DMS 273 (cell line): ENCODE results near the gene EEF1B2.
"Not testable (repeated sequence)": the region's sequence is repeated elsewhere in the genome, so short reads cannot be mapped to it uniquely, and the experiment has no call there.

ENCODE experiments used
- DNase-seq: peaks from one replicate; lab custom pipeline; 2025; ENCODE audit not compliant: unreplicated experiment; lab: John Stamatoyannopoulos, UW

EEF1B2 gene

DNA sequence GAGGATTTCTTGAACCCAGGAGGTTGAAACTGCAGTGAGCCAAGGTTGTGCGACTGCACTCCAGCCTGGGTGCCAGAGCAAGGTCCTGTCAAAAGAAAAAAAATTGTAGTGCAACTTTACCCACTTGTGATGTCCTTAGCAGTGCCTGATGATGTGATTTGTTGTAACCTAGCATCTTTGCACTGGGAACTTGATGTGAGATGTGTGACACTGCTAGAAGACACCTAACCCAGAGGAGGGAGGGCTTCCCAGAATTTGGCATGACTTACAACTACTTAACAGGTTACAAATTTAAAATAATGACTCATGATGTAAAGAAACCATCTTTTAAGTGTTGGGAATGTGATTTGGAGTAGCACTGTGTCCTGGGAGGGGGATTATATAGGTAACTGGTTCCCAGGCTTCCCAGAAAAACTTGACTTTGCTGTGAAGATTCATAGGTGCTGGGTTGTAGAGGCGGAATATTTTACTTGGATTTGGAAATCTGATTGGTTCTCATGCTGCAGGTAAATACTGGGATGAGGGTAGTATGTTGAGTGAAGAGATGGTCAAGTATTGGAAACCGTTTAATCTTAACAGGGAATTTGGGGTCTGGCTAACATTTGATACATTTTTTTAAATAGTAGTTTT is 3.7 kb downstream of the EEF1B2 start:
- peak; percentile 27 for DNase-seq

DNA sequence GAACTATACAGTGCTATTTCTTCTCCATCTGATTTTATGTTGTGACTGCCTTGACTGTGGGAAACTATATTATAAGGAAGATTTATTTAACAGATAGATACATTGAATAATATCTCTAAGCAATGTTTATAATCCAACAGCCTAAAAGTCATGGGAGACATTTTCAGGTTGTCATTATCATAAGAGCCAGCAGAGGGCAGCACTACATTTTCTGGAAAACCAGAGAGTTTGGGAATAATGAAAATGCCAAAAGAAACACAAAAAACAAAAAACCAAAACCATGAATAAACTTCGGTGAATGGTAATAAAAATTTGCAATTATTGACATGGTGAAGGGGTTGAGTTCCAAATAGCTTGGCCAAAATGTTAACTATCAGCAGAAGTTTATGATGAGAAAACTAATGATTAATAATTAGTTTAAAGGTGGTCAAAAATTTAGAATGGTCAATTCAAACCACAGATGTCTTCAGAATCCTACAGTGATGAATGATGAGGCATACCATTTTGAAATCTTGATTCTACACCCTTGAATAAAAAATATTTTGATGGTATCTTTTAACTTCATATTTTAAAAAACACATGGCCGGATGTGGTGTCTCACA is 4.7 kb downstream of the EEF1B2 start:
- peak; percentile 69 for DNase-seq

DNA sequence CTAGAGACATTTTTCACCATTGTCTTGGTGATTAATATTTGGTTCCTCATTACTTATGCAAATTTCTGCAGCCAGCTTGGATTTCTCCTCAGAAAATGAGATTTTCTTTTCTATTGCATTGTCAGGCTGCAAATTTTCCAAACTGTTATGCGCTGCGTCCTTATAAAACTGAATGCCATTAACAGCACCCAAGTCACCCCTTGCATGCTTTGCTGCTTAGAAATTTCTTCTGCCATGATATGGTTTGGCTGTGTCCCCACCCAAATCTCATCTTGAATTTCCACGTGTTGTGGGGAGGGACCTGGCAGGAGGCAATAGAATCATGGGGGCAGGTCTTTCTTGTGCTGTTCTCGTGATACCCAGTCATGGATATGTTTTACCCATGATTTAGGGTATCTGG is 8.5 kb downstream of the EEF1B2 start:
- DNase-seq: not testable (repeated sequence)

DNA sequence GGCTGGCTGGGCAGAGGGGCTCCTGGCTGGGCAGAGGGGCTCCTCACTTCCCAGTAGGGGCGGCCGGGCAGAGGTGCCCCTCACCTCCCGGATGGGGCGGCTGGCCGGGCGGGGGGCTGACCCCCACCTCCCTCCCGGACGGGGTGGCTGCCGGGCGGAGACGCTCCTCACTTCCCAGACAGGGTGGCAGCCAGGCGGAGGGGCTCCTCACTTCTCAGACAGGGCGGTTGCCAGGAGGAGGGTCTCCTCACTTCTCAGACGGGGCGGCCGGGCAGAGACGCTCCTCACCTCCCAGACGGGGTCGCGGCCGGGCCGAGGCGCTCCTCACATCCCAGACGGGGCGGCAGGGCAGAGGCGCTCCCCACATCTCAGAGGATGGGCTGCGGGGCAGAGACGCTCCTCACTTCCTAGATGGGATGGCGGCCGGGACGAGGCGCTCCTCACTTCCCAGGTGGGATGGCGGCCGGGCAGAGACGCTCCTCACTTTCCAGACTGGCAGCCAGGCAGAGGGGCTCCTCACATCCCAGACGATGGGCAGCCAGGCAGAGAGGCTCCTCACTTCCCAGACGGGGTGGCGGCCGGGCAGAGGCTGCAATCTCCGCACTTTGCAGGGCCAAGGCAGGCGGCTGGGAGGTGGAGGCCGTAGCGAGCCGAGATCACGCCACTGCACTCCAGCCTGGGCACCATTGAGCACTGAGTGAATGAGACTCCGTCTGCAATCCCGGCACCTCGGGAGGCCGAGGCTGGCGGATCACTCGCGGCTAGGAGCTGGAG is 12.1 kb downstream of the EEF1B2 start:
- not testable (repeated sequence) for DNase-seq

DNA sequence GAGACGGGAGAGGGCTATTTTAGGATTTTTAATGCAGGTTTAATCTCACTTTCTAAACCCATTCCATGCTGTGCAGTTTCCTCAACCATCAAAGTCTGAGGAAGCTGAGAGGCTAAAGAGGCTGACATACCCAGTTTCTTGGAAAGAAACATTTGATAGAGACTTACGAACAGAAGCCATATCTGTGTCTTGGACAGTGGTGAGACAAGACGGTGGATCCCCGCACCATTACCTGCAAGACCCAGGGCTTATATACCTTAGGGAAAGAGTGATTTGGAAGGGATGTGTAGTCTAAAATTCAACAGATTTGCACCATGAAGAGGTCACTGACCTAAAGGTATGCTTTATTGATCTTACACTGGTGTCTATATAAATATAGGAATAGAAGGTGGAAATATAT is 13.5 kb downstream of the EEF1B2 start:
- no peak for DNase-seq

DNA sequence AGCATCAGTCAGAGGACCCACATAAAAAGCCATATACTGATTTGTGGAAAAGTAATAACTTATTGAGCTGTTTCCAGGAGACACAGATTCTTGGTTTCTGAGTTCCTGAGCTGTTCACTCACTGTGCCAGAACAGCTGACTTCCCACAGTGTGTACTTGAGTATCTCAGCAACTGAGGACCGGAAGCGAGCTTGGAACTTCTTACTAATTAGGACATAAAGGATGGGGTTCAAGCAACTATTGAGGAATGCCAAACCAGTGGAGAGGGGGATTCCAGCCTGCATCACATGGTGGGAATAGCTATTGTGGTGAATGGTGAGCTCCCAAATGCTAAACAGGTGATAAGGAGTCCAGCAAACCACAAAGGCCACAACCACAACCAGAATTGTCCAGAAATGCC is 16.4 kb downstream of the EEF1B2 start:
- no peak for DNase-seq

DNA sequence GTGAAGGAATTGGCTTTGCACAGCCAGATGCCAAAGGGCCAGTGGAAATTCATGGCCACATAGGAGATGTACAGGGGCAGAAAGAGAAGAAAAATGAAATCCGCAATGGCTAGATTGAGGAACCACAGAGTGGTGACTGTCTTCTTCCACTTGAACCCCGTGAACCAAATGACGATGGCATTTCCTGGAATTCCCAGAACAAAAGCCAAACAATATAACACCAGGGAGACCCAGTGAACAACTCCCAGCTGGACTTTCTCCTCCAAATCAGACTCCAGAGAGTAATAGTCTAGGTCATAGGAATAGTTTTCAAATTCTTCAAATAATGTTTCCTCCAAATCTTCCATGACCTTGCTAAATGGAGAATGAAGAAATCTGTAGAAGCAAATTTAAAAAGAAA is 17.2 kb downstream of the EEF1B2 start:
- no peak for DNase-seq

DNA sequence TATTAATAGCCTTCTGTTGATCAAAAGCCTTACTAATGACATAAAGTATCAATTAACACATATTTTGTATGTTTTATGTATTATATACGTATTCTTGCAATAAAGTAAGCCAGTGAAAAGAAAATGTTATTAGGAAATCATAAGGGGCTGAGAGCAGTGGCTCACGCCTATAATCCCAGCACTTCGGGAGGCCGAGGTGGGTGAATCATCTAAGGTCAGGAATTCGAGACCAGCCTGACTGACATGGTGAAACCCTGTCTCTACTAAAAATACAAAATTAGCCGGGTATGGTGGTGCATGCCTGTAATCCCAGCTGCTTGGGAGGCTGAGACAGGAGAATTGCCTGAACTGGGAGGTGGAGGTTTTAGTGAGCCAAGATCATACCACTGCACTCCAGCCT is 21.8 kb downstream of the EEF1B2 start:
- DNase-seq: not testable (repeated sequence)

DNA sequence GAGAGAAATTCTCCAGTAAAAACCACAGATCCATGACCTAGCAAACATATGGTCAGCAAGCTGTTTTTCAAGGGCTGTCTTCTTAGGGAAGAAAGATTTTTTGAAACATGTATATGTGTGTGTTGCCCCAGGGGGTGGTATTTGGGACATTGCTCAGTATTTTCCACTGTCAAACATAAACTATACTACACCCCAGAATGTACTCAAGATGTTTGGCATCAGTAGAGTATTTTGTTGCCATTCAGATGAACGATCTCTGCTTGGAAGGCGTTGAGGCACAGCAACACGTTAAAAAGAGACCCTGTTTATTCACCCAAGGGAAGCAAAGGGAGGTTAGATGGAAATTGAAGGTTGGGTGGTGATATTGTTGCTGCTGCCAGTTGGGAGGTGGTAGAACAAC is 30.0 kb downstream of the EEF1B2 start:
- DNase-seq: no peak

DNA sequence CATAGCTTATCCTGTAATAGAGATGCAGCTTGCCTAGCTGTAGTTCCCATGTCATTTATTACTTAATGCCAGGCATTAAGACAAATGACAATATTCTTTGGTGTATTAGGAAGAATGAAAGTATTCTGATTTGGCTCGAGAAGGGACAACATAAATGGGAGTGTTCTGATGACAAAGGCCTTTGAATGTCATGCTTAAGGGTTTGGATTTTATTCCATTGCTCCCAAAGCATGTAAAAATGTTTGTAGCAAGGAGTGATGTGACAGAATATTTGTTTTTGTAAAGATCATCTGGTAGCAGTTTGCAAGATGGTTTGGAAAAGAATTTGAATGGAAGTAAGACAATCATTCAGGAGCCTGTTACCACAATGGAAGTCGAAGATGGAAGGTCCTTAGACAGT is 30.4 kb downstream of the EEF1B2 start:
- DNase-seq: no peak

DNA sequence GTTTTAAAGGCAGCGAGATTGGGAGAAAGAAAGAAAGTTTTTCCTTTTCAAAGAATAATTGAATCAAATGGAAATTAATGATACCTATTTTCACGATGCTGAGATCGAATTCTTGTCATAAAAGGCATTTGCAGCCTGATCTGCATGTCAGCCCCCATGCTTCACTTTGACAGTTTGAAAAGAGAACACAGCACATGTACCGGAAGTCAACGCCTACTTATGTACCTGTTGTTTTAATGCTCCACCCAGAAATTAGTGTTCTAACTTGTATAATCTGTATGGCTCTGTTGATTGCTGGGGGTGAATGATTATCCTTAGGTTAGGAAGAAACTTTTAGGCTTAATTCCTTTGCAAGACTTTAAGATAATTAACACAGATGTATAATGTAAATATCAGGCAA is 31.0 kb downstream of the EEF1B2 start:
- DNase-seq: no peak

DNA sequence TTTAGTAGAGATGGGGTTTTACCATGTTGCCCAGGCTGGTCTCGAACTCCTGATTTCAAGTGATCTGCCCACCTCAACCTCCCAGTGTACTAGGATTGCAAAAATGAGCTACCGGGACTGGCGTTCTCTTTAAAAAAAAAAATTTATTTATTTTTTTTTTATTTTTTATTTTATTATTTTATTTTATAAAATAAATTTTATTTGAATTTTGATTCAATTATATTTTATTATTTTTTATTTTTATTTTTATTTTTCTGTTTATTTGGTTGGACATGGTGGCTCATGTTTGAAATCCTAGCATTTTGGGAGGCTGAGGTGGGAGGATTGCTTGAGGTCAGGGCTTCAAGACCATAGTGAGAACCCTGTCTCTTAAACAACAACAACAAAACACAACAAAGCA is 32.5 kb downstream of the EEF1B2 start:
- no peak for DNase-seq

DNA sequence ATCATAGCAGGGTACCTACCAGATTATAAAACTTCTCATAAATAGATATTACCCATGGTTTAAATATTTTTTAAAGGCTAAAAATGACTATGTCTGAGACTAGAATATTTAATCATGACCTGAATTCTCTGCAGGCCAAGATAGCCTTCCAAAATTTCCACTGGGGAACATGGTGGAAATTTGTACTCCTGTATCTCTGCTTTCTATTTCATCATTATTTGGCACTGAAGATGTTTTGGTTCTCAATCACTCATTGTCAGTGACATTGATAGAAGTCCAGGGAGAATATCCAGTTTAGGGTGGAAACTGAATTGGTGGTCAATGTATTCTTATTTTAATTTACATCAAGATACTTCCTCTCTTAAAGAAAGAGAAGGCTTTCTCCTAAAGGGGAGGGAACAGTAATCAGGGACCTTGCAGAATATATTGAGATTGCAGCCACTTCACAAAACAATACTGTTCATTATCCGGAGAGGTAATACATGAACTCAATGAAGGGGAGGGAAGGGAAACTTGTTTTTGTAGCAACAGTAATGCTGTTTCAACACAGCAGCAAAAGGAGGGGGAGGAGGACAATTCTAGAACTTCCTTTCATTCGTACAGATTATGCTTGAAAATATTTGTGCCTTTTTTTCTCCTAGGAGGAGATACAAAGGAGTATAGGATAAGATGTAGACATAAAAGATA is 34.1 kb downstream of the EEF1B2 start:
- no peak for DNase-seq

DNA sequence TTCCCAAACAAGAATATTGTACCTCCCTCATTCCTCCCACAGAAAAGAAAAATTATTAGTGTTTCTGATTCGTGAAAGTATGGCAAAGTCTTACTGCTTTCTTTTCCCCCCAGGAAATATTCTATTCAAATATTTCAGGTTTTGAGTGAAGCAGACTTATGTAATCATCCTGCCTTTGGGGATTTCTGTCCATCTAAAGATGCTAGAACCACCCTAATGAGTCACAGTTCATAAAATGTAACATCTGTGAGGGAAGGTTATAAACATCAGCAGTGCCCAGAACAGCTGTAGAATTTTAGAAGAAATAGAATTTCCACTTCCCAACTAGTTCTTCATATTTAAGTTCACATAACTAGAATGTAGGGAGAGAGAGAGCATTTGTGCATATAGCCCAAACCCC is 39.0 kb downstream of the EEF1B2 start:
- DNase-seq: no peak

DNA sequence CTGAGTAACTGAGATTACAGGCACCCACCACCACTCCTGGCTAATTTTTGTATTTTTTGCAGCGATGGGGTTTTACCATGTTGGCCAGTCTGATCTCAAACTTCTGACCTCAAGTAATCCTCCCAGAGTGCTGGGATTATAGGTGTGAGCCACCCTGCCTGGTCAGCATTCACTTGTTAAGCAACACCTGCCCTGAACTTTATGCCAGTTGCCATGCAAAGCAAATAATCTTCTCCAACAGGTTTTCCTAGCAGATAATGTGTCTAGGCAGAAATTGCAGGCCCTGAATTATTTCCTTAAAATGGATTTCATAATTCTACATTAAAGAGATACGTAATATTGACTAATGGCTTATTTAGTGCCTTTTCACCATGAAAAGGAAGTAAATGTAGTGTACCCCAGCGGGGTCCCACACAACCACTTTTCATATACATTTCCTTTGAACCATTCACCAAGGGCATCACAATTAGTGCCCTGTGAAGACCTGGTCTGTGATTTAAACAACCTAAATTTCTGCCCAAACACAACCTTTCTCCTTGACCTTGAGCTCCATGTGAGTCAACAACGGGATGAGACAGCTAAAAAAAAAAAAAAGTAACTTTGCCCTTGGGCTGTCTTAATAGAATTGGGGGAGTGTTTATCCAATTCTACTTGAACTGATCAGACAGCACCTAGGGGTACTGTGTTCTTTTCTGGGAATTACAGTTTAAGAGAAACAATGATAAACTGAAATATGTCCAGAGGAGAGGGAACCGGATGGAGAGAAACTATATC is 41.6 kb downstream of the EEF1B2 start:
- DNase-seq: no peak

DNA sequence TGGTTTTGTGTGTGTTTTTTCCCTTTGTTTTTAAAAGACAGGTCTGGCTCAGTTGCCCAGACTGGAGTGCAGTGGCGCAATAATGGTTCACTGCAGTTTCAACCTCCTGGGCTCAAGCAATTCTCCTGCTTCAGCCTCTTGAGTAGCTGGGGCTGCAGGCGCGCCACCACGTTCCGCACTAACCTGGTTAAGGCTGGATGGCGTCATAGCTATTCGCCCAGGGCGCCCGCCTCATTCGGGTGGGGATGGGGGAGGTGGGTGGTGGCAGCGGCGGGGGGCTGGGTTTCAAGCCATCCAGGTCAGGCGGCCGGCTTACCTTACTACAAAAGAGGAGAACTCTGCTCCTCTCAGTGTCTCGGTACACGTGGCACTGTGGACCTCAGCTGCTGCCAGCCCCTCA is 42.8 kb downstream of the EEF1B2 start:
- DNase-seq: no peak

DNA sequence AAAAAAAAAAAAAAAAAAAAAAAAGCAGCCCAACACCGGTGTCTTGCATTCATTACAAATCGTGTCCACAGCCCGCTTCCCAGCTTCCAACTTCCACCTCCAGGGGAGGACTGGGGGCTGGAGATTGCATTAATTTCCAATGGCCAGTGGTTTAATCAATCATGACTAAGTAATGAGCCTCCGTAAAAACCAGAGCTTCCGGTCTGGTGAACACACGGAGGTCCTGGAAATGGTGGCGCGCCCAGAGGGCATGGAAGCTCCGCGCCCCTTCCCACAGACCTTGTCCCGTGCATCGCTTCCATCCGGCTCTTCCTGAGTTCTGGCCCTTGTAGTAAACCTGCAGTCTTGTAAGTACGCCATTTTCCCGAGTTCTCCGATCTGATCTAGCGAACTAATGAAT is 43.6 kb downstream of the EEF1B2 start:
- no peak for DNase-seq

DNA sequence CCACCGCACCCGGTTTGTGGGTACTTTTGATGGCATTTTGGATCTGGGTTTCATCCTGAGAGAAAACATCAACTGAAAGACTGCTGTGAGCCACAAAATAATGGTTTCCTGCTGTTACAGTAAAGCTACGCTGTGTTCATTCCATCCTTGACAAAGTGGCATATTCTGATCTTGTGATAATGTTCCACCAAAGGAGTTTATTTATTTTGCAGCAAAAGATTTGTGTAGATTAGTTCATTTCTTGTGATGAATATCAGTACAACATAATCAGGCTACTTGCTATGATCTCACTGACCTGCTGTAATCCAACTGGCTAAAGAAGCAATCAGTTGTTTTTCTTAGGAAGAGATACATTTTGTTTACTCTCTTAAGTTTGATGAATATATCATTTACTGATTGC is 45.0 kb downstream of the EEF1B2 start:
- DNase-seq: no peak

DNA sequence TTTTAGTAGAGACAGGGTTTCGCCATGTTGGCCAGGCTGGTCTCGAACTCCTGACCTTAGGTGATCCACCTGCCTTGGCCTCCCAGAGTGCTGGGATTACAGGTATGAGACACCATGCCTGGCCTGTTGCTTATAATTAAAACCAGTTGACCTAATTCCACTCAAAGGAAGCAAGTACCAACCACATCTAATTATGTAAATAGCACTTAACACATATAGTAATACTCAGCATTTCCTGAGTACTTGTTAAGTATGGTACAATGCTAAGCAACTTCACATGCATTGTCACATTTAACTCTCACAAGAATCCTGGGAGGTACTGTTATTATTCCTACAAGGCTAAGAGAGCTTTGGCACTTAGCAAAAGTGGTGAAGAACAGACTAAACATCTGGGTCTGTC is 47.6 kb downstream of the EEF1B2 start:
- DNase-seq: not testable (repeated sequence)

DNA sequence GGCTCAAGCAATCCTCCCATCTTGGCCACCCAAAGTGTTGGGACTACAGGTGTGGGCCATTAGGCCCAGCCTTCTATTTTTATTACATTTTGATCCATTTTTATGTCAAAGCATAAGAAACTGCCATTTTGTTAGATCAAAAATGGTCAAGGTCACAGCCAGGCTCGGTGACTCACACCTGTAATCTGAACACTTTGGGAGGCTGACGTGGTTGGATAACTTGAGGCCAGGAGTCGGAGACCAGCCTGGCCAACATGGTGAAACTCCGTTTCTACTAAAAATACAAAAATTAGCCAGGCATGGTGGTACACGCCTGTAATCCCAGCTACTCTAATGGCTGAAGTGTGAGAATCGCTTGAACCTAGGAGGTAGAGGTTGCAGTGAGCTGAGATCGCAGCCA is 49.2 kb downstream of the EEF1B2 start:
- no peak for DNase-seq

DNA sequence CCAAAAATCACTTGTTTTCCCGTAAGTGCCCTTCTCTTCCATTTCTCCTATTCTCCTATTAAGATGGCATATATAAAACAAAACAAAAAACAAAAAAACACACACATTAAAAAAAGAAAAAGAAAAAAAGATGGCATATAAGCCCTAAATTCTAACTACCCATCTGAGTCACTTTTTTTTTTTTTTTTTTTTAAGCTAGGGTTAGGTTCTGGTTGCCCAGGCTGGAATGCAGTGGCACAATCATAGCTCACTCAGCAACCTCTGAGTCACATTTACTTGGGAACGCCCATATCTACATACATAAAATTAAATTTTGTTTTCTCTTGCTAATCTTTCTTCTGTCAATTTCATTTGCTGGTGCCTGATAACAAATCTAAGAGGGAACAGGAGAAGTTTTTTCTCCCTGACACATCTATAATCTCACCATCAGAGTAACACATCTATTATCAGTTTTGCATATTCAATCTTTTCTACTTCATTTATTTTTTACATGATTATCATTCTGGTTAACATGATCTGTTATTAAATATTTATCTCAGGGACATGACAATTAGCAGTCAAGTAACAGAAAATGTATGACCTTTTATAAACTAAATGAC is 52.1 kb downstream of the EEF1B2 start:
- peak; percentile 20 for DNase-seq
